ENCODE results near the gene ARID1B.

Gene ARID1B

GRCh38 chr6:157148391-157149323, 371.5 kb downstream of the ARID1B start:
- H3K4me3 ChIP-seq (ENCODE audit: low read depth, low read length): no peak overlapping the region
- DNase-seq (ENCODE audit: low read depth): no peak
- no peak for TF ChIP-seq CTCF (IDR thresholded peaks at IDR 0.05; ENCODE audit: insufficient read depth, low read depth, low read length, missing control alignments)

- no peak overlapping the region for H3K4me3 ChIP-seq (ENCODE audit: low read depth, low read length)
- no peak for DNase-seq (ENCODE audit: low read depth)
- TF ChIP-seq CTCF (IDR thresholded peaks at IDR 0.05; ENCODE audit: insufficient read depth, low read depth, low read length, missing control alignments): no peak
These were observed 372.9 kb downstream of the ARID1B start for GRCh38 chr6:157150076-157150475.

- no peak overlapping the region for H3K4me3 ChIP-seq (ENCODE audit: low read depth, low read length)
- no peak for DNase-seq (ENCODE audit: low read depth)
- no peak for TF ChIP-seq CTCF (IDR thresholded peaks at IDR 0.05; ENCODE audit: insufficient read depth, low read depth, low read length, missing control alignments)
These were observed 373.9 kb downstream of the ARID1B start for GRCh38 chr6:157151029-157151428.

GRCh38 chr6:157151989-157152388, 374.8 kb downstream of the ARID1B start:
- no peak overlapping the region for H3K4me3 ChIP-seq (ENCODE audit: low read depth, low read length)

GRCh38 chr6:157152556-157152955, 375.4 kb downstream of the ARID1B start:
- H3K4me3 ChIP-seq (ENCODE audit: low read depth, low read length): no peak overlapping the region
- no peak for TF ChIP-seq CTCF (IDR thresholded peaks at IDR 0.05; ENCODE audit: insufficient read depth, low read depth, low read length, missing control alignments)
- DNase-seq (ENCODE audit: low read depth): no peak

More at GRCh38 chr6:157151989-157152388, 374.8 kb downstream of the ARID1B start:
- no peak for TF ChIP-seq CTCF (IDR thresholded peaks at IDR 0.05; ENCODE audit: insufficient read depth, low read depth, low read length, missing control alignments)
- no peak for DNase-seq (ENCODE audit: low read depth)

- no peak overlapping the region for H3K4me3 ChIP-seq (ENCODE audit: low read depth, low read length)
- DNase-seq (ENCODE audit: low read depth): no peak
- no peak for TF ChIP-seq CTCF (IDR thresholded peaks at IDR 0.05; ENCODE audit: insufficient read depth, low read depth, low read length, missing control alignments)
These were observed 378.6 kb downstream of the ARID1B start for GRCh38 chr6:157155804-157156203.
